CD14-positive monocyte (primary cell): ENCODE measurements around the gene HAUS6. TPM values are rescaled to one million over a fixed set of nuclear protein-coding genes. Genes with fewer than 3 reads are reported as not detected.

Experiments used
- DNase-seq, 3 donors: peaks; one replicate each; pipeline ENCODE4 v3.0.0-alpha.2; 2011 to 2022
- H2AFZ ChIP-seq: 2 replicates; pipeline ENCODE4 v1.6.0; 2012; ENCODE audit warnings: mild to moderate bottlenecking, low read depth, low read length, inconsistent platforms; ENCODE audit not compliant: insufficient read depth, poor library complexity, severe bottlenecking
- H3K27ac ChIP-seq, 2 donors: 1 replicate in 1 of 2; 2 replicates in 1 of 2; pipeline ENCODE4 v1.5.1; 2012 to 2013; ENCODE audit warnings: low read length in 2 of 2, control low read depth in 1 of 2, inconsistent platforms in 1 of 2, low read depth in 1 of 2, mild to moderate bottlenecking in 1 of 2
- H3K27me3 ChIP-seq, 2 donors: one replicate each; pipeline versions ENCODE4 v1.6.0 to v1.6.1; 2011 to 2013; ENCODE audit warnings: low read length in 2 of 2; ENCODE audit not compliant: control insufficient read depth in 2 of 2, insufficient read depth in 2 of 2
- H3K36me3 ChIP-seq, 2 donors: replicated peaks in 1 of 2; 1 replicate in 1 of 2; 2 replicates in 1 of 2; pipeline versions ENCODE4 v1.5.1 to v1.6.1; 2012 to 2013; ENCODE audit warnings: low read length in 2 of 2, control low read depth in 1 of 2, inconsistent platforms in 1 of 2, mild to moderate bottlenecking in 1 of 2; ENCODE audit not compliant: insufficient read depth in 2 of 2, control insufficient read depth in 1 of 2
- H3K4me1 ChIP-seq, 2 donors: 1 replicate in 1 of 2; 2 replicates in 1 of 2; pipeline versions ENCODE4 v1.5.1 to v1.6.1; 2012 to 2013; ENCODE audit warnings: low read length in 2 of 2, control low read depth in 1 of 2, inconsistent platforms in 1 of 2, mild to moderate bottlenecking in 1 of 2, moderate library complexity in 1 of 2; ENCODE audit not compliant: insufficient read depth in 2 of 2, control insufficient read depth in 1 of 2
- H3K4me2 ChIP-seq: replicated peaks from 2 replicates; pipeline ENCODE3; 2012; ENCODE audit warnings: low read length, moderate library complexity, mild to moderate bottlenecking; ENCODE audit not compliant: poor library complexity, severe bottlenecking; ENCODE audit errors: extremely low read depth
- H3K4me3 ChIP-seq, 3 experiments: fragments of 200-600 bp in 1 of 3; sonication (generic) in 1 of 3; replicated peaks in 1 of 3; 1 replicate in 2 of 3; 2 replicates in 1 of 3; pipeline ENCODE4 v1.5.1; 2011 to 2013; ENCODE audit warnings: low read length in 3 of 3, mild to moderate bottlenecking in 3 of 3, control low read depth in 2 of 3, low read depth in 2 of 3, inconsistent platforms in 1 of 3, moderate library complexity in 1 of 3
- H3K79me2 ChIP-seq: 2 replicates; pipeline ENCODE4 v1.6.0; 2012; ENCODE audit warnings: mild to moderate bottlenecking, control low read depth, inconsistent platforms, low read length, moderate library complexity; ENCODE audit not compliant: insufficient read depth
- H3K9ac ChIP-seq: 2 replicates; pipeline ENCODE4 v1.6.0; 2017; ENCODE audit warnings: low read length, mild to moderate bottlenecking; ENCODE audit not compliant: insufficient read depth, poor library complexity, severe bottlenecking
- H3K9me3 ChIP-seq, 2 donors: replicated peaks in 1 of 2; 1 replicate in 1 of 2; 2 replicates in 1 of 2; pipeline versions ENCODE4 v1.5.1 to v1.6.1; 2012 to 2013; ENCODE audit warnings: low read length in 2 of 2, control low read depth in 1 of 2; ENCODE audit not compliant: control insufficient read depth in 1 of 2, insufficient read depth in 1 of 2
- H4K20me1 ChIP-seq: 2 replicates; pipeline ENCODE4 v1.6.0; 2012; ENCODE audit warnings: mild to moderate bottlenecking, low read length, control low read depth, moderate library complexity; ENCODE audit not compliant: insufficient read depth
- H3K27ac Mint-ChIP-seq, 7 donors: one replicate each; pipeline ENCODE4 v1.8.0; 2020; ENCODE audit warnings: mild to moderate bottlenecking in 7 of 7, mixed read lengths in 7 of 7, moderate library complexity in 6 of 7, inconsistent platforms in 2 of 7
- H3K27me3 Mint-ChIP-seq, 3 donors: one replicate each; pipeline ENCODE4 v1.8.0; 2021 to 2022; ENCODE audit warnings: low read depth in 3 of 3, mild to moderate bottlenecking in 3 of 3, mixed read lengths in 3 of 3, moderate library complexity in 3 of 3, inconsistent platforms in 1 of 3
- H3K36me3 Mint-ChIP-seq, 2 donors: one replicate each; pipeline ENCODE4 v1.8.0; 2020; ENCODE audit warnings: mixed read lengths in 2 of 2, inconsistent platforms in 1 of 2, mild to moderate bottlenecking in 1 of 2
- H3K4me1 Mint-ChIP-seq: one replicate; pipeline ENCODE4 v1.8.0; 2020; ENCODE audit warnings: mild to moderate bottlenecking, mixed read lengths
- H3K4me3 Mint-ChIP-seq, 2 donors: one replicate each; pipeline ENCODE4 v1.8.0; 2020; ENCODE audit warnings: mild to moderate bottlenecking in 2 of 2, mixed read lengths in 2 of 2, moderate library complexity in 1 of 2
- H3K9me3 Mint-ChIP-seq, 7 donors: one replicate each; pipeline ENCODE4 v1.8.0; 2020 to 2022; ENCODE audit warnings: mixed read lengths in 7 of 7, mild to moderate bottlenecking in 6 of 7, moderate library complexity in 6 of 7, inconsistent platforms in 2 of 7
- WGBS: methylation state at CpG from one replicate; pipeline ENCODE4 v1.1.5; 2013; ENCODE audit warnings: missing lambda C conversion rate; ENCODE audit not compliant: insufficient coverage; 5-methylcytosine and 5-hydroxymethylcytosine counted together
- intact Hi-C, 2 donors: fragments of 100-400 bp; cut with micrococcal nuclease; formaldehyde crosslinking; loops; one replicate each; pipeline versions ENCODE4 v1.15.0 to v1.15.1; 2023
- polyA plus RNA-seq, 3 donors: library from polyadenylated mRNA; depleted of rRNA in 1 of 3; unstranded in 2 of 3; stranded (reverse) in 1 of 3; fragments of 300-500 nt in 2 of 3; fragments of >200 nt in 1 of 3; fragmentation: Illumina TruSeq in 2 of 3; gene quantifications; 1 replicate in 2 of 3; 2 replicates in 1 of 3; pipeline ENCODE4 v1.2.3, GENCODE V29; 2012 to 2021
- TF ChIP-seq, protein P1 (sequence below): fragments of 200-600 bp; IDR thresholded peaks from one replicate; pipeline ENCODE4 v1.8.0; 2022; ENCODE audit warnings: antibody characterized with exemption, mild to moderate bottlenecking

The HAUS6 gene
- polyA plus RNA-seq, 3 donors: 1.3 to 4.1 (median 2.3) TPM

DNA sequence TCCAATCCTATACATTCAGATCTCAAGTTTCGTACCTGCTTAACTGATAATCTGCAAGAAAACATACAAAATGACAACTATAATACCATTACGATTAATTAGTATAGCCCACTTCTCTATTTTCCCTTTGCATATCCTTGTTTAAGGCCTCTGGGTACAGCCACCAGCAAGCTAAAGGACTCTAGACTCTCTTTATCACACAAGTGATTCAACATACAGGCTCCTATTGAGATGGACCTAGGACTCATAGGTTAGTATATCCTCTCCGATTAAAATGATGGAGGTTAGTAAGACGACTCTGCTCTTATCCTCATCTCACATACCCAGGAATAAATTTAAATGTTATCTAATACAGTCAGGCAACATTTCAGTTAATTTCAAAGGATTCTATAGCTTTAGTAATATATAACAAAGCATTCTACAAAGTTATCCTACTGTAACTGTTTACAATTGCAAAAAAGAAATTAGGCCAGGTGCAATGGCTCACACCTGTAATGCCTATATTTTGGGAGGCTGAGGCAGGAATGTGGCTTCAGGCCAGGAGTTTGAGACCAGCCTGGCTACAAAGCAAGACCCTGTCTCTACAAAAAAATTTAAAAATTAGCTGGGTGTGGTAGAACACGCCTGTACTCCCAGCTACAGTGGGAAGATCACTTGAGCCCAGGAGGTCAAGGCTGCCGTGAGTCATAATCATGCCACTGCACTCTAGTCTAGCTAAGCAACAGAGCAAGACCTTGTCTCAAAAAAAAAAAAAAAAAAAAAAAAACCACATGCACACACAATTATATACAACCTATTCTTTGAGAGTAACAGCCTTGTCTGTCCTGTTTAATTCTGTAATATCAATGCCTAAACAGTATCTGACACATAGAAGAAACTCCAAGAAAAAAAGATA lies 15.4 kb downstream of the HAUS6 start:
- no peak overlapping the region for H3K27ac ChIP-seq
- no peak overlapping the region for H3K4me3 Mint-ChIP-seq
- H4K20me1 ChIP-seq: no peaks in the 10 kb centered on the region
- H3K9ac ChIP-seq: no peak overlapping the region
- no peaks in the 10 kb centered on the region for H3K27me3 Mint-ChIP-seq
- intact Hi-C loops: no loop called here
- no peak overlapping the region for H2AFZ ChIP-seq
- H3K4me3 ChIP-seq: no peak overlapping the region
- no peaks in the 10 kb centered on the region for H3K27me3 ChIP-seq
- DNase-seq: no peak
- peaks cover 47 to 81% of the 10 kb centered on the region in 2 donors for H3K36me3 Mint-ChIP-seq
- peaks cover 0 to 3% (median 0%) of the 10 kb centered on the region in 7 donors for H3K9me3 Mint-ChIP-seq
- TF ChIP-seq, protein P1, sequence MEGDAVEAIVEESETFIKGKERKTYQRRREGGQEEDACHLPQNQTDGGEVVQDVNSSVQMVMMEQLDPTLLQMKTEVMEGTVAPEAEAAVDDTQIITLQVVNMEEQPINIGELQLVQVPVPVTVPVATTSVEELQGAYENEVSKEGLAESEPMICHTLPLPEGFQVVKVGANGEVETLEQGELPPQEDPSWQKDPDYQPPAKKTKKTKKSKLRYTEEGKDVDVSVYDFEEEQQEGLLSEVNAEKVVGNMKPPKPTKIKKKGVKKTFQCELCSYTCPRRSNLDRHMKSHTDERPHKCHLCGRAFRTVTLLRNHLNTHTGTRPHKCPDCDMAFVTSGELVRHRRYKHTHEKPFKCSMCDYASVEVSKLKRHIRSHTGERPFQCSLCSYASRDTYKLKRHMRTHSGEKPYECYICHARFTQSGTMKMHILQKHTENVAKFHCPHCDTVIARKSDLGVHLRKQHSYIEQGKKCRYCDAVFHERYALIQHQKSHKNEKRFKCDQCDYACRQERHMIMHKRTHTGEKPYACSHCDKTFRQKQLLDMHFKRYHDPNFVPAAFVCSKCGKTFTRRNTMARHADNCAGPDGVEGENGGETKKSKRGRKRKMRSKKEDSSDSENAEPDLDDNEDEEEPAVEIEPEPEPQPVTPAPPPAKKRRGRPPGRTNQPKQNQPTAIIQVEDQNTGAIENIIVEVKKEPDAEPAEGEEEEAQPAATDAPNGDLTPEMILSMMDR: no peak
- no peak overlapping the region for H3K4me2 ChIP-seq
- H3K27ac Mint-ChIP-seq: peak overlapping the region in 1 of 7 donors; percentile 42
- 100% methylated on average over 2 of the region's 6 CpGs for WGBS
- H3K4me1 ChIP-seq: peaks cover 7 to 8% of the 10 kb centered on the region in 2 donors
- H3K79me2 ChIP-seq: no peaks in the 10 kb centered on the region
- peaks cover 52 to 86% of the 10 kb centered on the region in 2 donors for H3K36me3 ChIP-seq
- peaks cover 6% of the 10 kb centered on the region for H3K4me1 Mint-ChIP-seq
- H3K9me3 ChIP-seq: no peaks in the 10 kb centered on the region

DNA sequence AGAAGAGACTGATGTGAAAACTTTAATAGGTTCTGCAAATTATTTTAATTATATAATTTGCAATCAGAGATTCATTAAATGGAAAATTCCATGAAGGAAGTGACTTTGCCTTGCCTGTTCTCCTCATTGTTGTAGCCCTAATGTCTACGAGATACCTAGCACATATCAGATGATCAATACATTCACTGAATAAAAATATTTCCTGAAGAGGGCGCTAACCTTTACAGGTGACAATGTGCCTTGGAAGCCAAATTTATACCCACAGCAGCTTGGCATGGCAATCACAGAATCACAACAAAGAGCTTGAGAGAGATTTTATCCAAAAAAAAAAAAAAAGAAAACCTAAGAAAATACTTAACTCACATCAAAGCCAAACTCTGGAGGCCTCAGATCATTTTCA lies 17.4 kb downstream of the HAUS6 start:
- H3K27me3 ChIP-seq: no peaks in the 10 kb centered on the region
- no peaks in the 10 kb centered on the region for H3K79me2 ChIP-seq
- H2AFZ ChIP-seq: no peak overlapping the region
- TF ChIP-seq, protein P1: peak; percentile 39
- peak overlapping the region in 1 of 2 donors; percentile 9 for H3K27ac ChIP-seq
- Mint-ChIP-seq H3K4me1 (no peaks in the 10 kb centered on the region), H3K9me3 (peaks cover 0 to 3% (median 0%) of the 10 kb centered on the region in 7 donors), H3K4me3 (no peak overlapping the region), H3K27me3 (no peaks in the 10 kb centered on the region), H3K27ac (peak overlapping the region in 4 of 7 donors; percentile 25 to 65 (median 44)), H3K36me3 (peaks cover 48 to 83% of the 10 kb centered on the region in 2 donors)
- intact Hi-C loops: no loop called here
- no peaks in the 10 kb centered on the region for H4K20me1 ChIP-seq
- H3K9ac ChIP-seq: no peak overlapping the region
- H3K4me2 ChIP-seq: no peak overlapping the region
- DNase-seq: peak in 2 of 3 donors; percentile 24 to 28
- WGBS: no CpG with 5 or more reads among the region's 2 CpGs
- no peak overlapping the region for H3K4me3 ChIP-seq
- H3K36me3 ChIP-seq: peaks cover 58 to 89% of the 10 kb centered on the region in 2 donors
- no peaks in the 10 kb centered on the region for H3K4me1 ChIP-seq
- H3K9me3 ChIP-seq: no peaks in the 10 kb centered on the region
